Subcutaneous abdominal adipose tissue (tissue), 5 donors: ENCODE data around the gene ATP1A4.

ENCODE experiments used
- H3K27ac ChIP-seq: one replicate; pipeline ENCODE4 v1.7.0; 2013; ENCODE audit warnings: low read depth, mild to moderate bottlenecking, inconsistent platforms, low read length, moderate library complexity
- H3K27me3 ChIP-seq, 5 donors: one replicate each; pipeline ENCODE4 v1.7.0; 2013; ENCODE audit warnings: low read length in 5 of 5, inconsistent platforms in 1 of 5; ENCODE audit not compliant: control insufficient read depth in 5 of 5, insufficient read depth in 4 of 5
- H3K36me3 ChIP-seq, 5 donors: one replicate each; pipeline ENCODE4 v1.7.0; 2013; ENCODE audit warnings: low read length in 5 of 5; ENCODE audit not compliant: control insufficient read depth in 5 of 5, insufficient read depth in 5 of 5
- H3K4me1 ChIP-seq, 5 donors: one replicate each; pipeline ENCODE4 v1.7.0; 2013; ENCODE audit warnings: low read length in 5 of 5, mild to moderate bottlenecking in 3 of 5, moderate library complexity in 1 of 5; ENCODE audit not compliant: control insufficient read depth in 5 of 5, insufficient read depth in 5 of 5
- H3K4me3 ChIP-seq, 5 donors: one replicate each; pipeline ENCODE4 v1.7.0; 2013; ENCODE audit warnings: low read length in 5 of 5, low read depth in 1 of 5
- H3K9ac ChIP-seq, 5 donors: one replicate each; pipeline ENCODE4 v1.7.0; 2013; ENCODE audit warnings: low read length in 5 of 5, mild to moderate bottlenecking in 4 of 5, moderate library complexity in 3 of 5
- H3K9me3 ChIP-seq, 5 donors: one replicate each; pipeline ENCODE4 v1.7.0; 2013; ENCODE audit warnings: low read length in 5 of 5; ENCODE audit not compliant: control insufficient read depth in 5 of 5
- donor health status: healthy.
- donor health status: healthy.
- donor health status: healthy.
- donor health status: healthy.
- donor health status: healthy.

The ATP1A4 gene

GRCh38 chr1:160232911-160233310, 81.5 kb downstream of the ATP1A4 start:
- Histone ChIP-seq H3K4me1 (no peaks in the 10 kb centered on the region), H3K36me3 (peaks cover 60 to 83% (median 63%) of the 10 kb centered on the region in 5 donors), H3K9me3 (no peaks in the 10 kb centered on the region), H3K27ac (no peak overlapping the region), H3K4me3 (no peak overlapping the region), H3K9ac (no peak overlapping the region), H3K27me3 (no peaks in the 10 kb centered on the region)
